ENCODE measurements around the gene MPG. TPM values are rescaled to one million over a fixed set of nuclear protein-coding genes. Genes with fewer than 3 reads are reported as not detected.

MPG gene
- total RNA-seq, 1 donor from 2014 or later = 40.4 TPM

DNA sequence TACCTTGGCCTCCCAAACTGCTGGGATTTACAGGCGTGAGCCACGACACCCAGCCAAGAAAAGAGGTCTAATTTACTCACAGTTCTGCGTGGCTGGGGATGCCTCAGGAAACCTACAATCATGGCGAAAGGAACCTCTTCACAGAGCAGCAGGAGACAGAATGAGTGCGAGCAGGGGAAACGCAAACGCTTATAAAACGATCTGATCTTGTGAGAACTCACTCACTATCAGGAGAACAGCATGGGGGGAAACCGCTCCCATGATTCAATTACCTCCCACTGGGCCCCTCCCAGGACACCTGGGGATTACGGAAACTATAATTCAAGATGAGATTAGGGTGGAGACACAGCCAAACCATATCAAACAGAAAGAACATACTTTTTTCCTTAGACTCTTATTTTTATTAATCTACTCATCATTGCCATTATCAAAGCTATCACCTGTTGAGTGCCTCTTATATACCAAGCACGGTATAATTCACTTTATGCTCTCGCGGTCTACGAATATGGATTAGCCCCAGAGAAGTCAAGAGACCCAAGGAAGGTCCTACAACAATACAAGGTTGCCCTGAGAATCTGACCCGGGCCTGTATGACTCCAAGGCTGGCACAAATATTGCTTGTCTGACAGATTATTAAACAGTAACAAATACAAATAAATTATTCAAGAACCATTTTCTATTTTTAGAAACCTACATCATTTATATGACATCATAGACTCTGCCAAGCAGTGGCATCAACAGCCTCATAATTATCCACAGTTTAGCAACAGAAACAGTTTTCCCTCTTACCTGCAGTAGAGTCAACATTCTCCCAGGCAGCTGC is 27.0 kb upstream of the MPG start:
- DNase-seq = no peak

DNA sequence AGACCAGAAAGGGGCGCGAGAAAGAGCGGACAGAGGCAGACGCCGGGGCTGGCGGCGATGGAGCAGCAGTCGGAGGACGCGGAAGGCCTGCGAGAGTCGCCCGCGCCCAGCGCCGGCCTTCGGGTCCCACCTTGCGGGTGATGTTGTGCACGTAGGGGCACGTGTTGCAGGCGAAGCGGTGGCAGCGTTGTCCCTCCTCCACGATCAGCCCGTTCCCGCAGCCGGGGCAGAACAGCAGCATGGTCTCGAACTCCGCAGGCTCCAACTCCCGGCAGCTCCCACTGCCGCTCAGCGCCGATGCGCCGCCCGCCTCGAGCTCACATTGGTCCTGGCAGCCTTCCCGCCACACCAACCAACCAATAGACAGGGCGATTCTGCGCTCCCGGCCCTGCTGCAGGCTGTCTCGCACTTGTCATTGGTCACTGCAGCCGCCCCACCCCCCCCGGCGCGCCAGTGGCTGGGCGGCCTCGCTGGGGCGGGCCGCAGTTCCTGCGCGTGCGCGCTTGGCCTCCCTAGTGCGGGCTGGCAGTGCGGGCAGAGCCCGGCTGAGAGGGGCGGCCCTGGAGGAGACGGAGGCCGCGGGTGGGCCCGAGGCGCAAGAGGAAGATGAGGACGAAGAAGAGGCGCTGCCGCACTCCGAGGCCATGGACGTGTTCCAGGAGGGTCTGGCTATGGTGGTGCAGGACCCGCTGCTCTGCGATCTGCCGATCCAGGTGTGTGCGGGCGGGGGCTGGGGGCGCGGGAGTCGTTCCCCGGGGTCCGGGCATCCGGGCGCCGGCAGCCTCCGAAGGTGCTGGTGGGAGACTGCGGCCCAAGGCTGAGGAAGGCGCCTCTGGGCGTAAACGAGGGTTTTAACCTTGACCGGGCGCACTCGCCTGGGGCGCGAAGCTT is 24.4 kb upstream of the MPG start, which contains the start of the genes POLR3K and SNRNP25:
Gene POLR3K, minus strand, starts transcription at position 263 of the 891 bp plus-strand sequence. Its CDS starts 22 bp downstream, at position 241.
Gene SNRNP25, plus strand, starts transcription at position 483 of the 891 bp plus-strand sequence. Its CDS starts 189 bp downstream, at position 672.
- DNase-seq = peak; percentile 95

DNA sequence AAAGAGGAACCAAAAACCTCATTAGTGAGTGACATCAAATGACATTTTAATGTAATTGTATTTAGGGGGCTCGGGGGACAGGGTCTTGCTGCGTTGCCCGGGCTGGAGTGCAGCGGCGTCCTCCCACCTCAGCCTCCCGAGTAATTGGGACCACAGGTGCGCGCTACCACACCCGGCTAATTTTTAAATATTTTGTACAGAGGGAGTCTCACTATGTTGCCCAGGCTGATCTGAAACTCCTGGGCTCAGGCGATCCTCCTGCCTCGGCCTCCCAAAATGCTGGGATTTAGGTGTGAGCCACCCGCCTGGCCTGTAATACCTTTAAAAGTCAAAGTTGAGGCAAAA is 23.8 kb upstream of the MPG start:
- no peak for DNase-seq

DNA sequence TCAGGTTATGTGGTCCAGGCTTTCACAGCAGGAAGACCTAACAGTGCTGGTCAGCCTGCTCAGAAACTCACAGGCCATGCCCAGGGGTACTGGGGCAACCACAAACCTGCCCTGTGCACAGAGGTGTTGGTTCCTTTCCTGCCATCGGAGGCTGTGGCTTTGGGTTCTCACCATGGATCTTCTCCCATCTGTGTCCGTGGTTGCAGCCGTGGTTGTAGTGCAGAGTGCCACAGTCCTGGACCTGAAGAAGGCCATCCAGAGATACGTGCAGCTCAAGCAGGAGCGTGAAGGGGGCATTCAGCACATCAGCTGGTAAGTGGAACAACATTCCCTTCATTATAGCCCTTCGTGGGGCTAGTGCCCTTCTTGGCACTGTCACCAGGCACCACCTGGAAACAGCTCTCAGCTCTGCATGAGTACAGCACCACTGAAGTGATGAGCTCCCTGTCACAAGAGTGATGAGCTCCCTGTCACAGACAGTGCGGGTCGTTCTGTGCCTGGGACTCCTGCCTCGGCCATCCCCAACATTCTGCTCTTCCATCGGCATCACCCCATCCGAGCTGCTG is 22.4 kb upstream of the MPG start:
- DNase-seq = no peak

DNA sequence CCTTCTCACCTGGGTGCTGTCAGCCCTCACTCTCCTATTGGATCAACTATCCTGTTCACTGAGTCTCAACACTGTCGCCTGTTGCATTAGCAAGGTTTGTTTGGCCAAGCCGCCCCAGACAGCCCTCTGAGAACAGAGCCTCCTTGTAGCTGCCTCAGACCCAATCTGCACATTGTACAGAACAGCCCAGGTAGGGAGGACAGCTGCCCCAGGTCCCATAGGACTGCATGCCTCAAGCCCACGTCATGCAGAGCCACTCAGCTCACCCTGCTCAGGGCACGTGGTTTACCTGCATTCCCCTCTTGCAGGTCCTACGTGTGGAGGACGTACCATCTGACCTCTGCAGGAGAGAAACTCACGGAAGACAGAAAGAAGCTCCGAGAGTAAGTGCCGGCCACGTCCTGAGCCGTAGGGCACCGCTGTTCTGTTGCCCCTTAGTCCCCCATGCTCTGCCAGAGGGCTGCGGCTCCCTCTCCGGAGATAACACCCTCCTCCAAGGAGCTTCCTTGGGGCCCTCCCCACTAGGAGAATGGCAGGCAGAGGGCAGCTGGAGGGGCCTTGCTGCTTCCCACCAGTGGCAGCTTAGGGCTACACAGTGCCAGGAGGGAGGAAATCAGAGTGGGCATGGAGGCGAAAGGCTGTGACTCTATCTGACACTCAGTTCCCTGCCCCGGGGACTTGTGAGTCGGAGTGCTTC is 21.6 kb upstream of the MPG start:
- no peak for DNase-seq

DNA sequence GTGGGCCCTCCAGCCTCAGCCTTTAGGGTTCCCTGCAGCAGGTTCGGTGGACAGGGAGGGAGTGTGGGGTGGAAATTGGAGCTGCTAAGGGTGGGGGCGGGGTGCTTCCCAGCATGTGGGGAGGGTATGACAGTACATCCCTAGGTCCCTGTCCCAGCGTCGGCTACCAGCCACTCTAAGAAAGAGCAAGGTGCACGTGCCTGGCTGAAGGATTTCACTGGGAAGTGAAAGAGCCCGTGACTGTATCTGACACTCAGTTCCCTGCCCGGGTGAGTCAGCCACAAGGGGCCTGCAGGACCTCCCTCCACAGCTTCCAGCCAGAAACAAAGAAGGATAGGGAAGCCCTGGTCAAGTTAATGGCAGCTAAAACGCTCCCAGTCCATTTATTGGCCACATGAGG is 20.3 kb upstream of the MPG start:
- DNase-seq = no peak

DNA sequence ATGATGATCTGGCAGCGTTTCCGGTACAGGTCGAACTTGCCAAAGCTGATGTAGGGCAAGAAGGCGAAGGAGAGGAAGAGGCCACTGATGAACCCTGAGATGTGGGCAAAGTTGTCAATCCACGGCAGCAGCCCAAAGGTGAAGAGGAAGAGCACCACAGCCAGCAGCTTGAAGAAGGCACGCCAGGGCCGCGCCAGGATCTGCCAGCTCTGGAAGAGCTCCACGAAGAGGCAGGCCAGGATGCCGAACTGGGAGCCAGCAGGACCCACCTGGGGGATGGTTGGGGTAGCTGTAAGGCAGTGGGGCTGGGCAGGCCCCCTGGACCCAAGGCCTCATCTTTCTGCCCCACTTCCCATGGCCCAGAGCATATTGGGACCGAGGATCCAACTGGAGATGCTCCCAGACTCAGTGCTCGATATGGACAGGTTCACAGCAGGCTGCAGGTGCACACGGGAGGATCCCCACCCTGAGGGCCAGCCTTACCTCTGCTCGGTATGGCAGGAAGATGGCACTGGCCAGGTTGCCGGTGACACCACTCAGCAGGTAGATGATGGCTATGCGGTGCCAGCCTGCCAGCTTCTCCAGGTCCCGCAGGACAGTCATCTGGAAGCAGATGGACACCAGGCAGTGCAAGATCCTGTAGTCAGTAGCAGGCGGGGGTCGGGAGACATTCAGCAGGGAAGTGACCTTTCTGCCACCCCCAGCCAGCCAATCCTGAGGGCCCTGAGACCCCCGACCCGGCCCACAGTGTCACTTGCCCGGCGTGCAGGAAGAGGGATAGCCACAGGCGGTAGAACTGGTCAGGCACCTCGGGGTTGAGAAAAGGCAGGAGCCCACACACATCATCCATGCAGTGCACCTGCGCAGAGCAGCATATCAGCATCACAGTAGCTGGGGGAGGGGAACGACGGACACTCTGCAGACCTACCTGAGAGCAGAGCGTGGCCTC is 19.3 kb upstream of the MPG start:
- DNase-seq = no peak

DNA sequence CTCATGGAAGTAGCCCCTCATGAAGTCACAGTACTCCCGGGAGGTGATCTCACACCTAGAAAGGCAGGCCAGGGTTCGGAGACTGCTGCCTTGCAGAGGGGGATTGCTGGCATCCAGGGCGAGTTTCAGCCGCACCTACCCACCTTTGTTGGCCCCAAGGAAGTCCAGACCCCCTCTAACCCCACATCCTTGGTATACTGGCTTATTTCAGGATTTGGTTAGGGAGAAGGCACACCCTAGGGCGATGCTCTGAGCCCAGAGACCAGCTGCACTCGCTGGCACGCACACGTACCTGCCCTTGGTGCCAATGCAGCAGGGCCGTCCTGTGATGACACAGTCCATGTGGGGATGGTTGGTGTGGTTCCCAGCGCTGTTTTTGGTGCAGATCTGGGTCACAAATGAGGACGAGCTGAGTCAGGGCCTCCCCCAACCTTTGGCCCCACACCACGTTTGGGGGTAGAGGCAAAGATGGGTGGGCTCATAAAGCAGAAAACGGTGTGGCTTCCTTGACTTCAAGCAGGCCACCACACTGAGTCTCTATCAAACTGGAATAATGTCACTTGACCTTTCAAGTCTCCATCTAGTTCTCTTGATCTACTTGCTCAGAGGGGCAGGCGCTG is 18.5 kb upstream of the MPG start:
- no peak for DNase-seq

DNA sequence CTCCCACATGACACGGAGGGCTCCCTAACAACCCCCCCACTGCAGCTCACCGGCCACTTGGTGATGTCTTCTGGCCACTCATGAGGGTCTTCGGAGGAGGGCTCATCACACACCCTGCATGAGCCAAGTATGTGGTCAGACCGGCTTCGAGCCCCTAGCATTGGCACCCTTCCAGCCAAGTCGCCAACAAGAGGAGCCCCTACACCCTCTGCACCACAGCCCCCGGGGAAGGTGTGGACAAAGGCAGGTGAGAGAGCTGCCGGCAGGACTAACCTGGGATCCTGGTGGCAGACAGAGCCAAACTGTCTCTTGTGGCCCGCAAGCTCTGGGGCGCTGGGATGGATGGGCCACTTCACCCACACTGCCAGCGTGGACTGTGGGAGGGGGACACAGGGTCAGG is 17.9 kb upstream of the MPG start:
- DNase-seq = no peak

DNA sequence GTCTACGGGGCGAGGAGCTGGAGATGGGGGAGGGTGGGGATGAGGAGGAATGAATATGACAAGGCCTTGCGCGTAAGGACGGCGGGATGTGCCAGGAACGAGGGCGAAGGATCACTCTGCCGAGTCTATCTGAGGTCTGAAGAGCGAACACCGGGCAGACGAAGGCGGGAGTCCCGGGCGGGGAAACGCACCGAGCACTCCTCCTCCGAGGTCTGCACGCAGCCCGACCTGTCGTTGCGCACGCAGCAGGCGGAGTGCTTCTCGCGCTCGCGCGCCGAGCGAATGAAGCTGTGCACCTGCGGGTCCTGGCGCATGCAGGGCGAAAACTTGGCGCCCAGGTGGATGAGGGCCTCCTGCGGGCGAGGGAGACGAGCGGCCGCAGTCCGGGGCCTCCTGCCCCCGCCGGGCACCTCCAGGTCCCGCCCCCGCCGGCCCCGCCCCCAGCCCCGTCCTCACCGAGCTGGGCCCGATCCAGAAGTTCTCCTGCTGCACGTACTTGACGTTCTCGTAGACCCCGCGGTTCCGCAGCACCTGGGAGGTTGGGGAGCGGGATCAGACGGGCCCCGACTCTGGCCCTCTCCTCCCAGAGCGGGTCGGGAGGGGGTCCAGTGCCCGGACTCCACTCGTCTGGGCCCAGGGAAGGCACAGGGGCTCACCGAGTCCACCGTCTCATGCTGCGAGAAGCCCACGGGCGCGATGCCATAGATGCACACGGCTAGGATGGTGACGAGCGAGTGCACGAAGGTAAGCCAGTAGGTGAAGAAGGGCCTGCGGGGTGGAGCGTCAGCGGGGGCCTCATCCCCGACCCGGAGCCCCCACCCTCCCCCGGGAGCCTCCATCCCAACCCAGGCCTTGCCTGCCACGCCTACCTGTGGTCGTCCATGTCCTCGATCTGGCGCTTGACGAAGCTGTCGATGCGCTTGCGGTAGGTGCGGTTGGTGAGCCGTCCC is 16.8 kb upstream of the MPG start:
- DNase-seq = no peak

DNA sequence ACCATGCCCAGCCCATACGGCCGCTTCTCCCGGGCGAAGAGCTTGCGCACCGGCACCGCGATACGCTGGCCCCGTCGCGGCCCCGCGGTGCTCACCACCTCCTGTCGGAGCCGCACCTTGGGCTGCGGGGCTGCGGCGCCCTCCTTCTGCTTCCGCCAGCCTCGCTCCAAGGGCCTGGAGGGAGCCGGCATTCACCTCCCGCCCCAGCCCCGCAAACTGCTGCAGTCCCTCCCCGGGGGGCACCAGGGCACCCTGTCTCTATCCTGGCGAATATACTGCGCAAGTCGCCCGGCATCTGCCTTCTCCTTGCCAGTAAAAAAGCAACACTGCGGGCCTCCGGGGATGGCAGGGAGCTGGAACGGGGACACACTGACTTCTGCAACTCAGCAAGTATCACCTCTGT is 16.1 kb upstream of the MPG start:
- DNase-seq = no peak

DNA sequence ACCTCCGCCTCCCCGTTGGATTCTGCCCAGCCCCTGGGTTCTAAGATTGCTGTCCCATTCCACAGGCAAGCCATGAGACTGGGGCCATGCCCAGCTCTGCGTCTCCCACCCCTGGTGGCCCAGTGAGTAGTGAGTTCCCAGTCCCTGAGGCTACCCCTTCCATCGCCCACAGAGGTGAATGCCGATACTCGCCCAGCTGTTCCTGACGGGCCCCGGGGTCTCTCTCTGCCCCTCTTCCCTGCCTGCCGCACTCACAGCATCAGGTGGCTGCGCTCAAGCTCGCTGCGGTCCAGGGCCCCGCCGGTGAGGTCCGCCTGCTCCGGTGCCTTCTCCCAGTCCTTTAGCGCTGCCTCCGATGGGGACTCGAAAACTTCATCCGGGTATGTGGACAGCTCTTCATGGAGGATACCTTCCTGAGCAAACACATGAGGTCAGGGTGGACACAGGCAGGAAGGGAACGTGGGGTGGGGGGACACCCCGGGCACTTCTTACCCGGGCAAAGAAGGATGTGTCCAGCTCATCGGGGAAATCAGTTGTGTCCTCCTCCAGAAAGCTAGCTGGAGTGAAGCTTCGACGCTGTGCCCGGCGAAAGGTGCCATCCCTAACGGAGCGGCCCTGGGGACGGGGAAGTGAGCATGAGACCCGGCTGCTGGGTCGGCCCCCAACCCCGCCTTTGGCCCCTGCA is 15.6 kb upstream of the MPG start:
- DNase-seq = no peak

DNA sequence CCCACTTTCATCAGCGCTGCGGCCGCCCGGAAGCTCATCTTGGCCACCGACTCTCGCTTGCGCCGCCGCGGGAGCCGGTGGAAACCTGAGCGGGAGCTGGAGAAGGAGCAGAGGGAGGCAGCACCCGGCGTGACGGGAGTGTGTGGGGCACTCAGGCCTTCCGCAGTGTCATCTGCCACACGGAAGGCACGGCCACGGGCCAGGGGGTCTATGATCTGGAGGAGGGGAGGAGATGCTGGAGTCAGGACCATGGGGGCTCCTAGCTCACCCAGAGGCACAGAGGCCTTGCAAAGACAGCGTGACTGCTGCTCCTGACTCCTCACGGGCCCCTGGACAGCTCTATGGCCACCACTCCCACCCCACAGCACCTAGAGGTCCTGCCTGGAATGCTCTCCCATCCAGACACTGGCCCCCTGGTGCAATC is 15.0 kb upstream of the MPG start:
- DNase-seq = no peak

DNA sequence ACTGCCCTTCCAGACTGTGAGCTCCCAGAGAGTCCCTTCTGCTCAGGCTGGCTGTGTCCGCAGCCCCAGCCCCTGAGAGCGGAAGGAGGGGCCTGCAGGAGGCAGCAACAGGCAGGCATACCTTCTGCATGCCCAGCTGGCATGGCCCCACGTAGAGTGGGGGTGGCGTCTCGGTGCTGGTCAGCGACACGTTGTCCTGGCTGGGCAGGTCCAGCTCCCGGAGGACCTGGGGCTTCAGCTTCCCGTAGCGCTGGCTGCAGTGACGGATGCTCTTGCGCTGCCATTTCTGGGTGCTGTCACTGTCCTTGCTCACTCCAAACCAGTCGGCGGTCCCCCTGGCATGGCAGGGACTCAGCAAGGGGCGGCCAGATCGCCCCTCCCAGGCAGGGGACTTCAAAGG is 14.6 kb upstream of the MPG start:
- no peak for DNase-seq

DNA sequence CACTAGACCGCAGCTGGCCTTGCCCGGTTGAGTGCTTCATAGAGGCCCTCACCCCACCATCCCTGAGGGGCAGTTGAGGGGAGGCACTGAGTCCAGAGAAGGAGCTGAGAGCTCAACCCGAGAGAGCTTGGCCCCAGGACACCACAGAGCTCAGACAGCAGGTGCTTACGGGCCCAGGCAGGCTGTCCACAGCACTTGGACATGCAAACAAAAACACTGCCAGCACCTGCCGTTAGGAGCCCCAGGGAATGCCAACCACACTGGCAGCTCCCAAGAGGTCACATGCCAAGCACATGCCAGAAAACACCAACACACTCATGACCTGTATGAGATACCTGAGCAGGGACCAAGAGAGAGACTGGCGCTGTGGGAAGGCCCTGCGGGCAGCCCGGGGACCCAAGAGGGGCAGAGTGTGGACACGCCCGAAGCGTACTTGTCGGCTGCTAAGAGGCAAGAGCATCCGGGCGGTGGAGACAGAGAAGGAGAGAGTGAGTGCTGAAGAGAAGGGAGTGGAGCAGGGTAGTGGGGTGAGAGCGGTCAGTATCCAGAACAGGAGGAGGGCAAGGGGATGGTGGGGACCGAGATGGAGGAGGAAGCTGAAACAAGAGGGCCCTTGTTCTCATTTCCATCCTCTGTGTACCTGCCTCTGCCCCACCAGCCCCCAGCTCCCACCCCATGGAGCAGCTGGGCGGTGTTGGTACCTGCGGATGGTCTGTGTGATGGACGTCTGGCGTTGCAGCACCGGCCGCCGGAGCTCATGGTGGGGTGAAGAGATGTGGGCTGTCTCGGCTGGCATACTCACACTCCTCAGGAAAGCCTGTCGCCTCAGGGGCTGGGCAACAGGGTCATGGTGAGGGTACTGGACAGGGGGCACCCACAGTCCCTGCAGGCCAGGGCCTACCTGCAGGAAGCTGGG is 13.8 kb upstream of the MPG start:
- DNase-seq = no peak

DNA sequence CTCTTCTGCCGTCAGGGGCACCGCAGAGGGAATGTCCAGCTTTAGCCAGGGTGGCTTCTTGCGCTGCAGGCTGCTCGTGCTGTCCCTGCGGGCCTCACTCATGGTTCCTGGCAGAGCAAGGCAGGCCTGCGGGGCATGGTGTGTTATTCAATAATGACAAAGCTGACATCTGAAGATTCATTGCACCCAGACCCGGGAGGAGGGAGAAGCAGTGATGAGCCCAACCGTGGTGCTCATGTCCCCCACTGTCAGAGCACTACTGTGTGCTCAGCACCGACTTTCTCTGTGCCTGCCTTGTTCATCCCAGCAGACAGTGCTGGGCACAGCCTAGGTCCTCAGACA is 13.1 kb upstream of the MPG start:
- no peak for DNase-seq

DNA sequence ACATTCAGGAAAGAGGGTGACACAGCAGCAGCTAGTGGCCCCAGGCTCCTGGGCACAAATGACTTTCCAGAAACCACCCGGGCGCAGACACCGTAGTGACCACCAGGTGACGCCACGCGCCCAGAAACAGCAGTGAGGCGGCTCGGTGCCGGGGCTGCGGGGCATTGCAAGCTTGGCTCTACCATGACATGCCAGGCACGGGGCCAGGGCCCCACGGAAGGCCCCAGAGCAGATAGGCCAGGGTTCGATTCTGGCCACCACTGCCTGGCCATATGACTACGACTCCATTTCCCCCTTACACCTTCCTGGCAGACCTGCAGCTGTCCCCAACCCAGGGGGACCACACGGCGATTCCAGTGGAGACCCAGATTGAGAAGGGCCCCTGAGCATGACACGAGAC is 12.3 kb upstream of the MPG start:
- DNase-seq = no peak

All from skin of body (tissue), 2 donors.